Erythroblast (primary cell): Measurements from ENCODE around the gene TULP1.

Experiments
- GATA1 ChIP-seq: IDR thresholded peaks from 2 replicates; pipeline ENCODE4 v1.6.1; 2011; ENCODE audit warnings: low read depth, mild to moderate bottlenecking, control low read depth, low read length, moderate library complexity
- POLR2A ChIP-seq: IDR thresholded peaks from 2 replicates; pipeline ENCODE4 v1.6.1; 2011; ENCODE audit warnings: mild to moderate bottlenecking, low read length

- TF ChIP-seq POLR2A (no peak), GATA1 (no peak)
These were observed 11.9 kb downstream of the TULP1 start for GRCh38 chr6:35500782-35501181.
